ENCODE results near the gene ARHGAP18.
A peak's percentile ranks its signal among the peaks of the same experiment; 100 is the strongest.

GRCh38 chr6:129663531-129663930 lies 46.4 kb downstream of the ARHGAP18 start:
- no peak for TF ChIP-seq RAD21 (IDR thresholded peaks at IDR 0.05; ENCODE audit: low read length)
- no peak for TF ChIP-seq PBX3 (IDR thresholded peaks at IDR 0.05)
- TF ChIP-seq TAF1 (IDR thresholded peaks at IDR 0.05; ENCODE audit: borderline replicate concordance, low read depth, low read length) = no peak
- TF ChIP-seq CTCF (IDR thresholded peaks at IDR 0.05) = 0 out of 2 replicates have a peak, but pooled peaks have one; percentile 12
- no peak for TF ChIP-seq MAX (IDR thresholded peaks at IDR 0.05; ENCODE audit: low read depth)
- no peak for TF ChIP-seq POLR2AphosphoS5 (IDR thresholded peaks at IDR 0.05; ENCODE audit: low read depth, low read length)
- no peak for TF ChIP-seq ZBTB33 (IDR thresholded peaks at IDR 0.05; ENCODE audit: borderline replicate concordance, low read depth)
- TF ChIP-seq EP300 (IDR thresholded peaks at IDR 0.05; ENCODE audit: borderline replicate concordance in 1 of 2, low read depth in 1 of 2, low read length in 1 of 2) = no peak
- no peak for TF ChIP-seq GATA2 (CRISPR knock-in tag; IDR thresholded peaks at IDR 0.05)

Measured in SK-N-SH (cell line).